Endothelial cell (in vitro differentiated cells): ENCODE results near the gene PACRG. TPM values are rescaled to one million over a fixed set of nuclear protein-coding genes. Genes with fewer than 3 reads are reported as not detected.

ENCODE experiments used
- DNase-seq: peaks from one replicate; pipeline ENCODE4 v3.0.0; 2021; ENCODE audit warnings: low spot score
- H3K27ac Mint-ChIP-seq: one replicate; pipeline ENCODE4 v1.8.0; 2021; ENCODE audit warnings: mixed read lengths, inconsistent platforms; ENCODE audit not compliant: unreplicated experiment
- H3K27me3 Mint-ChIP-seq: one replicate; pipeline ENCODE4 v1.8.0; 2021; ENCODE audit warnings: mild to moderate bottlenecking, moderate library complexity, mixed read lengths, inconsistent platforms; ENCODE audit not compliant: unreplicated experiment
- H3K36me3 Mint-ChIP-seq: one replicate; pipeline ENCODE4 v1.8.0; 2021; ENCODE audit warnings: mild to moderate bottlenecking, low read depth, mixed read lengths, inconsistent platforms; ENCODE audit not compliant: unreplicated experiment
- H3K4me1 Mint-ChIP-seq: one replicate; pipeline ENCODE4 v1.8.0; 2021; ENCODE audit warnings: mild to moderate bottlenecking, mixed read lengths, inconsistent platforms; ENCODE audit not compliant: unreplicated experiment
- H3K4me3 Mint-ChIP-seq: one replicate; pipeline ENCODE4 v1.8.0; 2021; ENCODE audit warnings: mild to moderate bottlenecking, mixed read lengths, inconsistent platforms; ENCODE audit not compliant: unreplicated experiment
- H3K9me3 Mint-ChIP-seq: one replicate; pipeline ENCODE4 v1.8.0; 2021; ENCODE audit warnings: mixed read lengths, inconsistent platforms; ENCODE audit not compliant: unreplicated experiment
- CTCF ChIP-seq: fragments of 200-600 bp; sonication (generic); IDR thresholded peaks from one replicate; pipeline ENCODE4 v1.5.0; 2021; ENCODE audit warnings: antibody characterized with exemption; ENCODE audit not compliant: unreplicated experiment
- total RNA-seq: library from RNA; stranded (reverse); fragmentation: NEBNext Ultra II Directional; extraction: Animal tissue kit (Norgen Biotek cat#: 25700); gene quantifications from one replicate; pipeline ENCODE4 v1.2.1, GENCODE V29; 2021; ENCODE audit not compliant: unreplicated experiment

Gene PACRG
- total RNA-seq, 1 donor from 2014 or later, result 1.1 TPM

DNA sequence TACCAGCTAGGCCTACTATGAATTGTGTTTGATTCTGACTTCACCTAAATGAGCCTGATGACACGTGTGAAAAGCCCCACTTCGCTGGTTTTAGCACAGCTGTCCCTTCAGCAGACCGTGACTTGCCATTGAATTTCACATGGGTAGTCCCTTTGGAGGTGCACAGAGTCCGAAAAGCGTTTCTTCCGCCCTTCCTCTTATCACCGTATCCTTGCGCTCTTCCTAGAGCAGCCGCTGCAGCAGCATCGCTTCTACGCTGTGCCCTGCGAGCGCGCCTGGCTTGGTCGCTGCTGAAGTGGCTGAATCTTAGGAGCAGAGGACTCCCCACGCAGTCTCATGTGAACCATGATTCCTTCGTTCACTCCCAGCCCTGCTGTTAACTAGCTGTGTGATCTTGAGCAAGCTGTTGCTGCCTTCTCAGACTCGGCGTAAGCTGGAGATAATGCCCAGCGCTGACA is 127.0 kb downstream of the PACRG start:
- H3K27ac Mint-ChIP-seq, result no peak overlapping the region
- no peaks in the 10 kb centered on the region for H3K9me3 Mint-ChIP-seq
- TF ChIP-seq CTCF, result no peak
- DNase-seq, result no peak
- no peaks in the 10 kb centered on the region for H3K27me3 Mint-ChIP-seq
- no peaks in the 10 kb centered on the region for H3K36me3 Mint-ChIP-seq
- peaks cover 22% of the 10 kb centered on the region for H3K4me1 Mint-ChIP-seq
- no peak overlapping the region for H3K4me3 Mint-ChIP-seq

DNA sequence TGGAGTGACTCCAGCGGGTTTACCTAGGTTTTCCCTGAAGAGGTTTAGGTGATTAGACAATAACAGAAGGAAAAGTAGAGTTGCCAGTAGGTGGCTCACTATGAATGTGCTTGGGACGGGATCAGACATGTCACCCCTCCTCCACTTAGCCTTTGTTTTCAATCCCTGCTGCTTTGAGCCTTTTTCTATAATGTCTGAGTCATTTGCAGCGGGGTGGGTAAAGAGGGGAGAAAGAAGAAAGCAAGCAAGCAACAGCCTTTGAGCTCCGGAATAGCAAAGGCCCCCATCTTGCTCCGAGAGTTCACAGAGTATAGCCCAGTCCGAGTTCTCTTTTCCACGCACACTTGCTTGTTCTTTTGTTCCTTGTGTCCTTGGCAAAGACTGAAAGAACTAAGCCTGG is 129.1 kb downstream of the PACRG start:
- H3K27me3 Mint-ChIP-seq, result no peaks in the 10 kb centered on the region
- TF ChIP-seq CTCF, result peak; percentile 38
- peak; percentile 50 for DNase-seq
- H3K4me3 Mint-ChIP-seq, result no peak overlapping the region
- H3K9me3 Mint-ChIP-seq, result no peaks in the 10 kb centered on the region
- peak overlapping the region; percentile 92 for H3K27ac Mint-ChIP-seq
- H3K36me3 Mint-ChIP-seq, result no peaks in the 10 kb centered on the region
- H3K4me1 Mint-ChIP-seq, result peaks cover 27% of the 10 kb centered on the region

DNA sequence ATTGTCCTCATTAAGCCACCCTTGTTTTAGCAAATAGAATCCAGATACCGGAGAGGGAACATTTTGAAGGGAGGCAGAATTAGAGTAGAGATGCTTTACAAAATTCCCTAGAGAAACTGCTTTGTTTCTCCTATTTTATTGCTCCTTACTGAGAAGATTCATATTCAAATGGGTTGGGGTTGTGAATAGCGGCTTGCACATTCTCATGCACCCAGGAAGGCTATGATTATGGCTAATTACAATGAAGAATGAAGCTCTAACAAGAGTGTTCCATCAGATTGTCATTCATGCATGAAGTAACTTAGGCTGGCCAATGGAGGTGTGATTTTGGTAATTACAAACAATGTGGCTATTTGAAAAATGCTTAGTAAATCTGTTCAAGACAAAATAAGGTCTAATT is 129.6 kb downstream of the PACRG start:
- Mint-ChIP-seq H3K9me3 (no peaks in the 10 kb centered on the region), H3K36me3 (no peaks in the 10 kb centered on the region), H3K4me3 (no peak overlapping the region), H3K27me3 (no peaks in the 10 kb centered on the region), H3K4me1 (peaks cover 25% of the 10 kb centered on the region), H3K27ac (peak overlapping the region; percentile 92)
- no peak for TF ChIP-seq CTCF
- DNase-seq, result no peak

DNA sequence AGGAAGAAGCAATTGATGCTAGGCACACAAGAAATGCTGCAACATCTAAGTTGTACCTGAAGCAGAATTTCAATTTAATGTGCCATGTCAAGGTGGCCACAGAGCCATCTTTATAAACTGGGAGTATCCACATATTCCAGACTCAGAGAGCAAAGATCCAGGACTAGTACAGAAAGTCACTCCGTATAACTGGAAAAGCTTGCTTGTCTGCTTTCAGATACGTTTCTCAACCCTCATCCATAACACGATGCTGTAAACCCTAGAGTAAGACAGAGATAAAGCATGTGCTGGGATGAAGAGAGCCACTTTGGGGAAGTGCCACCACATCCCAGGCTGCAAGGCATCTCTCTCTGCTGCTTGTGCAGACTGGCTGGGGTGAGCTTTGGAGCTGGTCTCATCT is 134.7 kb downstream of the PACRG start:
- Mint-ChIP-seq H3K27ac (no peak overlapping the region), H3K9me3 (no peaks in the 10 kb centered on the region), H3K4me3 (no peak overlapping the region), H3K27me3 (peaks cover 5% of the 10 kb centered on the region), H3K4me1 (peaks cover 19% of the 10 kb centered on the region), H3K36me3 (no peaks in the 10 kb centered on the region)
- TF ChIP-seq CTCF, result no peak
- DNase-seq, result no peak

- H3K27ac Mint-ChIP-seq, result no peak overlapping the region
- no peak for TF ChIP-seq CTCF
- no peak for DNase-seq
Observed at GRCh38 chr6:162862941-162863340, 135.2 kb downstream of the PACRG start.

More at GRCh38 chr6:162862941-162863340, 135.2 kb downstream of the PACRG start:
- H3K36me3 Mint-ChIP-seq, result no peaks in the 10 kb centered on the region
- no peak overlapping the region for H3K4me3 Mint-ChIP-seq
- no peaks in the 10 kb centered on the region for H3K9me3 Mint-ChIP-seq
- peaks cover 5% of the 10 kb centered on the region for H3K27me3 Mint-ChIP-seq
- H3K4me1 Mint-ChIP-seq, result peaks cover 20% of the 10 kb centered on the region
